IgD-negative memory B cell (primary cell): ENCODE measurements around the gene ATP6AP1. TPM values are rescaled to one million over a fixed set of nuclear protein-coding genes. Genes with fewer than 3 reads are reported as not detected.
"Not testable (repeated sequence)": the region's sequence is repeated elsewhere in the genome, so short reads cannot be mapped to it uniquely, and the experiment has no call there.

ENCODE experiments used
- H3K27ac Mint-ChIP-seq, 3 donors: one replicate each; pipeline ENCODE4 v1.8.0; 2020 to 2022; ENCODE audit warnings: mild to moderate bottlenecking in 3 of 3, mixed read lengths in 3 of 3, moderate library complexity in 1 of 3
- H3K27me3 Mint-ChIP-seq: one replicate; pipeline ENCODE4 v1.8.0; 2021; ENCODE audit warnings: mixed read lengths
- H3K36me3 Mint-ChIP-seq: one replicate; pipeline ENCODE4 v1.8.0; 2020; ENCODE audit warnings: mild to moderate bottlenecking, mixed read lengths
- H3K4me1 Mint-ChIP-seq, 3 donors: one replicate each; pipeline ENCODE4 v1.8.0; 2020 to 2022; ENCODE audit warnings: mixed read lengths in 3 of 3, mild to moderate bottlenecking in 1 of 3
- H3K4me3 Mint-ChIP-seq, 4 donors: one replicate each; pipeline ENCODE4 v1.8.0; 2020 to 2022; ENCODE audit warnings: mild to moderate bottlenecking in 4 of 4, mixed read lengths in 4 of 4, moderate library complexity in 3 of 4
- H3K9me3 Mint-ChIP-seq, 3 donors: one replicate each; pipeline ENCODE4 v1.8.0; 2020 to 2021; ENCODE audit warnings: mixed read lengths in 3 of 3, mild to moderate bottlenecking in 1 of 3
- polyA plus RNA-seq: library from polyadenylated mRNA; unstranded; fragments of 300-500 nt; fragmentation: Illumina TruSeq; gene quantifications from one replicate; pipeline ENCODE4 v1.2.3, GENCODE V29; 2021

Gene ATP6AP1
- polyA plus RNA-seq, 1 donor from 2014 or later: 93.9 TPM

DNA sequence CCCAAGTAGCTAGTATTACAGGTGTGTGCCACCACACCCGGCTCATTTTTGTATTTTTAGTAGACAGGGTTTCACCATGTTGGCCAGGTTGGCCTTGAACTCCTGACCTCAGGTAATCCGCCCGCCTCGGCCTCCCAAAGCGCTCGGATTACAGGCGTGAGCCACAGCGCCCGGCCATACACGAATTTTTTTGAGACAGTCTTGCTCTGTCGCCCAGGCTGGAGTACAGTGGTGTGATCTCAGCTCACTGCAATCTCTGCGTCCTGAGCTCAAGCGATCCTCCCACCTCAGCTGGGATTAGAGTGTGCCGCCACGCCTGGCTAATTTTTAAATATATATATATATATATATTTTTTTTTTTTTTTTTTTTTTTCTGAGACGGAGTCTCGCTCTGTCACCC lies 32.1 kb upstream of the ATP6AP1 start:
- H3K9me3 Mint-ChIP-seq, H3K36me3 Mint-ChIP-seq, H3K27me3 Mint-ChIP-seq: not testable (repeated sequence)
- Mint-ChIP-seq H3K4me3 (peak overlapping the region; percentile 28 to 99 (median 62)), H3K27ac (peak overlapping the region in 2 of 3 donors; percentile 32 to 67), H3K4me1 (peaks cover 7 to 14% (median 8%) of the 10 kb centered on the region in 3 donors)

DNA sequence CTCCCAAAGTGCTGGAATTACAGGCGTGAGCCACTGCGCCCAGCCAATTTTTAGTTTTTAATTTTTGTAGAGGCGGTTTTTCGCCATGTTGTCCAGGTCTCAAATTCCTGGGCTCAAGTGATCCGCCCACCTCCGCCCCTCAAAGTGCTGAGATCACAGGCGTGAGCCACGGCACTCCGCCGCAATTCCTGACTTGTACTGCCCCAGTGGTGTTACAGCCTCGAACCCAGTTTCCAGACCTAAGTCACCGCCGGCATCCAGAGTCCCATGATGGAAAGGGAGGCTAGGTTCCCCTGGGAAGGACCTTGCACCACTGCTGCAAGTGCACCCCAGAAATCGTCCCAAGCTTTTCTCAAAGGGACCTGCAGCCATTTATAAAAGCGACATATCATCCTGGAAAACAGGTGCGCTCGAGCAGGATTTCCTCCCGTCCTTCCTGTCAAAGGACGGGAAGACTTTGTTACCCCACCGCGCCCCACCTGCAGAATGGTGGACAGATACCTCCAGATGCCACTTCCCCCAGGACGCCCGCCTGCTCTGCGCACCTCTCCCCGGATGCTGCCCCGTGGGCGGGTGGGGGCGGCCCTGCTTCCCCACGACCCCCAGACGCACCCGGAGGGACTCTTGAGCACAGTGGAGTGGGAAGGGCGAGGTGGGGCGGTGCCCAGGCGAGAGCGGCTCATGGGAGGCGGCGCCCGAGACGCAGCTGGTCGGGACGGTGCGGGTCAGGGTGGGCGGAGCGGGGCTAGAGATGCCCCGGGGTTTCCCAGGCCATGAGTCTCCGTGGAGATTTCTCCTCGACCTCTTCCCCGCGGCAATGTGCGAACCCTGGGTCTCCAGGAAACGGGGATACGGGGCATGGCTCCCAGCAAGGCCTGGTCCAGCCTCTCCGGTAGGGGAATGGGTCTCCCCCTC lies 31.2 kb upstream of the ATP6AP1 start:
- Mint-ChIP-seq H3K27me3 (no peaks in the 10 kb centered on the region), H3K4me1 (peaks cover 8 to 14% (median 10%) of the 10 kb centered on the region in 3 donors), H3K36me3 (peaks cover 6% of the 10 kb centered on the region), H3K9me3 (peaks cover 0 to 4% (median 0%) of the 10 kb centered on the region in 3 donors), H3K27ac (peak overlapping the region; percentile 94 to 97 (median 96)), H3K4me3 (peak overlapping the region; percentile 94 to 99 (median 96))

- peaks cover 6% of the 10 kb centered on the region for H3K36me3 Mint-ChIP-seq
- peak within 1 kb of the TSS; percentile 94 to 97 (median 96) for H3K27ac Mint-ChIP-seq
- peak within 1 kb of the TSS; percentile 94 to 99 (median 96) for H3K4me3 Mint-ChIP-seq
- no peaks in the 10 kb centered on the region for H3K27me3 Mint-ChIP-seq
- peaks cover 0 to 4% (median 0%) of the 10 kb centered on the region in 3 donors for H3K9me3 Mint-ChIP-seq
- H3K4me1 Mint-ChIP-seq: peaks cover 10 to 14% (median 10%) of the 10 kb centered on the region in 3 donors
These were observed 30.4 kb upstream of the ATP6AP1 start, which contains the start of gene RPL10 for GRCh38 chrX:154397888-154398667. TSS of gene RPL10 (plus strand) at chrX:154398377. CDS start at chrX:154398520, 143 bp downstream.

DNA sequence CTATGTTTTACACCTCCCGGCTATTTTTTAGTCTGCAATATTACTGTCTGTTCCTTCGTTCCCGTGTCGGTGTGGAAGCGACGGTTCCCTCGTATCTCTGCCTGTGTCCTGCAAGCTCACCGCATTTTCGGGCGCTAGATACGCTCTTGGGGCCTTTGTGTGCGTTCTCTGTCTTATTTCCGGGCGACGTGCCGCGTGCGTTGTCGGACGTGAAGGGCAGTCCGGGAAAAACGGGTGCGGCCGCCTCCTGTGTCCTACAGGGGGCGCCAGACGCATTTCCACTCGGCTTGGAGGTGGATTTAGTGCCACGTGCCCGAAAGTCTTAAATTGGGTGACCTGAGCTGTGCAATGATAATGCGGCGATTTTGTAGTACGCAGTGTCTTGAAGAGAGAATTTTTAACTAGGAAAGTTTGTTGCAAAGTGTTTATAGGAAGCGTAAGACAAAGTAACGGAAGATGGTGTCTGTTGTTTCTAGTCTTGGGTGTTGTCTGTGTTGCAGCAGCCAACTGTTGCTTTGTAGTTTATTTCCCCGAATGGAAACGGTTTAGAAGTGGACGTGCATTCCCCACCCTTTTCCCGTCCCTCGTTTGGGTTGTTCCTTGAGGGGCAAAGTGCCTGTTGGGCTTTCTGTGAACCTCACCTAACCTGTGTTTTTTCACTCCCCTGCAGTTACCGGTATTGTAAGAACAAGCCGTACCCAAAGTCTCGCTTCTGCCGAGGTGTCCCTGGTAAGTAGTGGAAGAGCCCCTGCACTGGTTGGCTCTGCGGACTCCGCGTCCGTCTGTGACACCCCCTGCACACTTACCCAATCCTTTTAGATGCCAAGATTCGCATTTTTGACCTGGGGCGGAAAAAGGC lies 29.6 kb upstream of the ATP6AP1 start:
- Mint-ChIP-seq H3K27me3 (no peaks in the 10 kb centered on the region), H3K36me3 (peaks cover 6% of the 10 kb centered on the region), H3K27ac (peak overlapping the region; percentile 94 to 97 (median 96))

GRCh38 chrX:154399527-154400368 lies 28.7 kb upstream of the ATP6AP1 start:
- Mint-ChIP-seq H3K36me3 (peaks cover 6% of the 10 kb centered on the region), H3K4me1 (peaks cover 10 to 14% (median 10%) of the 10 kb centered on the region in 3 donors), H3K27ac (peak overlapping the region; percentile 94 to 97 (median 96)), H3K9me3 (peaks cover 0 to 4% (median 0%) of the 10 kb centered on the region in 3 donors), H3K4me3 (peak overlapping the region; percentile 94 to 99 (median 96)), H3K27me3 (no peaks in the 10 kb centered on the region)

More for the DNA sequence above, 29.6 kb upstream of the ATP6AP1 start:
- Mint-ChIP-seq H3K4me1 (peaks cover 10 to 14% (median 10%) of the 10 kb centered on the region in 3 donors), H3K9me3 (peaks cover 0 to 4% (median 0%) of the 10 kb centered on the region in 3 donors), H3K4me3 (peak overlapping the region; percentile 94 to 99 (median 96))

DNA sequence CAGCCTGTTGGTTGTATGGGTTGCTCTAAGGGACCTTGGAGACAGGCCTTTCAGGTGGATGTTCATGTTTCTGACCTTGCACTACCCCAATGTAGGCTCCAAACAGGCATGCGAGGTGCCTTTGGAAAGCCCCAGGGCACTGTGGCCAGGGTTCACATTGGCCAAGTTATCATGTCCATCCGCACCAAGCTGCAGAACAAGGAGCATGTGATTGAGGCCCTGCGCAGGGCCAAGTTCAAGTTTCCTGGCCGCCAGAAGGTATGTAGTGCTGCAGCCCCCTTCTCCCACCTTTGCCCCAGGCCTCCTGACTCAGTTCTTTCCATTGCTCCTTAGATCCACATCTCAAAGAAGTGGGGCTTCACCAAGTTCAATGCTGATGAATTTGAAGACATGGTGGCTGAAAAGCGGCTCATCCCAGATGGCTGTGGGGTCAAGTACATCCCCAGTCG lies 28.1 kb upstream of the ATP6AP1 start:
- H3K4me3 Mint-ChIP-seq: peak overlapping the region in 3 of 4 donors; percentile 68 to 94 (median 94)
- H3K9me3 Mint-ChIP-seq, H3K36me3 Mint-ChIP-seq, H3K27me3 Mint-ChIP-seq: not testable (repeated sequence)
- peak overlapping the region; percentile 62 to 97 (median 96) for H3K27ac Mint-ChIP-seq
- peaks cover 10 to 14% (median 10%) of the 10 kb centered on the region in 3 donors for H3K4me1 Mint-ChIP-seq

DNA sequence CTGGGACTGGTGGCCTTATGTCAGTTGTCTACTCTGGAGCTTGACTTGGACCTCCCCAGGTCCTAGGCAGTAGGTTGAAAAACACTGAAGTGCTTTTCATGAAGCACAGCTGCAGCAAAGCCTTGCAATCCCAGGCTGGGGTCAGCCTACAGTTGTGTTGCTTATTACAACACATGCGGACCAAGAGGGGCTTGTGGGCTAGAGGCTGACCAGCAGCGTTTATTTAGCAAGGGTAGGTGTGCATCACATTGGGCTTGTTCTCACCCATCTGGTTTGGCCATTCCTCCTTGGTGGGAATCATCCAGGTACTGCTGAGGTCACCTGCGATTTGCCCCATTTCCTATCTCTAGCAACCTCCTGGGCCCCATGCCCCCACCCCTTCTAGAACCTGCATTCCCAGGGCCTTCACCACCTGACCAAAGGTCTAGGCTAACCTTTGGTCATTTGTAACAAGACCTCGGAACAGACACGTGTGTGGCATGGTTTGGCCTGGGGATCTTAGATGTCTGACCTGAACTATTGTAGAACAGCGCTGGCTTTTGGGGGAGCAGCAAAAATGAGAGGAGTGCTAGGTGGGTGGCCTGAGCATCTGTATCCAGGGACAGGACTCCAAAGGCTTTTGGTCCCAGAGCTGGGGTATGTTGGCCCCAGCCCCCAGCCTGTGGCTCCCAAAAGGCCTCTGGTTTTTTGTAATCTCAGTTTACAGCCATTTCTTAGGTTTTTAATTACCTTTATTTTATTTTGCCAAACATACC lies 27.3 kb upstream of the ATP6AP1 start:
- Mint-ChIP-seq H3K27me3 (no peaks in the 10 kb centered on the region), H3K4me3 (peak overlapping the region in 3 of 4 donors; percentile 34 to 94 (median 43)), H3K27ac (peak overlapping the region; percentile 62 to 97 (median 78)), H3K36me3 (peaks cover 6% of the 10 kb centered on the region), H3K9me3 (peaks cover 0 to 4% (median 0%) of the 10 kb centered on the region in 3 donors), H3K4me1 (peaks cover 10 to 14% (median 10%) of the 10 kb centered on the region in 3 donors)

GRCh38 chrX:154401918-154402621 lies 26.4 kb upstream of the ATP6AP1 start:
- Mint-ChIP-seq H3K9me3 (peaks cover 0 to 4% (median 0%) of the 10 kb centered on the region in 3 donors), H3K27me3 (no peaks in the 10 kb centered on the region), H3K27ac (peak overlapping the region in 2 of 3 donors; percentile 62 to 97), H3K36me3 (peaks cover 6% of the 10 kb centered on the region), H3K4me1 (peaks cover 10 to 14% (median 10%) of the 10 kb centered on the region in 3 donors), H3K4me3 (peak overlapping the region in 1 of 4 donors; percentile 9)

GRCh38 chrX:154402622-154403127 lies 25.8 kb upstream of the ATP6AP1 start:
- peaks cover 10 to 14% (median 10%) of the 10 kb centered on the region in 3 donors for H3K4me1 Mint-ChIP-seq
- no peak overlapping the region for H3K4me3 Mint-ChIP-seq
- H3K27me3 Mint-ChIP-seq: no peaks in the 10 kb centered on the region
- peaks cover 6% of the 10 kb centered on the region for H3K36me3 Mint-ChIP-seq
- H3K27ac Mint-ChIP-seq: peak overlapping the region in 1 of 3 donors; percentile 50
- H3K9me3 Mint-ChIP-seq: peaks cover 0 to 4% (median 0%) of the 10 kb centered on the region in 3 donors

- Mint-ChIP-seq H3K27ac (no peak overlapping the region), H3K4me3 (peak overlapping the region in 1 of 4 donors; percentile 18), H3K4me1 (peaks cover 10 to 11% (median 11%) of the 10 kb centered on the region in 3 donors), H3K27me3 (no peaks in the 10 kb centered on the region), H3K36me3 (peaks cover 6% of the 10 kb centered on the region), H3K9me3 (peaks cover 0 to 4% (median 0%) of the 10 kb centered on the region in 3 donors)
These were observed 25.3 kb upstream of the ATP6AP1 start for GRCh38 chrX:154403192-154403591.

GRCh38 chrX:154403858-154404257 lies 24.6 kb upstream of the ATP6AP1 start:
- no peak overlapping the region for H3K27ac Mint-ChIP-seq
- peaks cover 0 to under 1% (median 0%) of the 10 kb centered on the region in 3 donors for H3K9me3 Mint-ChIP-seq
- peak overlapping the region in 1 of 4 donors; percentile 18 for H3K4me3 Mint-ChIP-seq
- peaks cover 6 to 14% (median 12%) of the 10 kb centered on the region in 3 donors for H3K4me1 Mint-ChIP-seq
- peaks cover 4% of the 10 kb centered on the region for H3K36me3 Mint-ChIP-seq
- H3K27me3 Mint-ChIP-seq: no peaks in the 10 kb centered on the region
